AG09309 (cell line): ENCODE data around the gene GPR37.

Source experiments
- DNase-seq: peaks from one replicate; pipeline ENCODE4 v3.0.0-alpha.2; 2010; ENCODE audit warnings: low read depth
- H3K4me3 ChIP-seq: 2 replicates; pipeline ENCODE4 v1.5.1; 2011; ENCODE audit warnings: mild to moderate bottlenecking, low read depth, low read length, moderate library complexity; ENCODE audit not compliant: control insufficient read depth
- CTCF ChIP-seq: IDR thresholded peaks from 2 replicates; pipeline ENCODE4 v1.5.1; 2011; ENCODE audit warnings: mild to moderate bottlenecking, low read depth, low read length, inconsistent platforms; ENCODE audit not compliant: insufficient read depth, control insufficient read depth; ENCODE audit errors: missing control alignments

Gene GPR37

DNA sequence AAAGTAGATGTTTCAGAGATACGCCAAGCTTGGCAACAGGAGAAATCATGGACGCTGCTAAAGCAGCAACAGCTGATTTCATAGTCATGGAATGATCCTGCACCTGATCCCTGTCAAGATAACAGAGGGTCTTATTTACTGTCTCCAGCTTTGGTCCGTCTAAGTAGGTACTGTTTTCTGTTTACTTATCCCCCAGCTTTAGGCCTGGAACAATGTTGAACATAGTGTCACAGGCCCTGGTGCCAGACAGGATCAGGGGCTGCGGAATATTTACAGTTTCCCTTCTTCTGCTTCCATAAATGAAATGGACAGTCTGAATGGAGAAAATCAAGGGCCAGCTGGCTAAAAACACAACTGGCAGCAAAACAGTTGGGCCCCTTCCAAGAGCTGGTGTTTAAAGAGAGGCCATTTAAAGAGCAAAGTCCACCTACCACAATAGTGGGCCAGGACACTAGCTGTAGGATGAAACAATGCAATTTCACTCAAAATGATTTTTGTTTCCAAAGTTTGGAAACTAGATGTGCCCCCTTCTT lies 2.9 kb downstream of the GPR37 start:
- H3K4me3 ChIP-seq, result no peak overlapping the region
- TF ChIP-seq CTCF, result no peak
- DNase-seq, result no peak

DNA sequence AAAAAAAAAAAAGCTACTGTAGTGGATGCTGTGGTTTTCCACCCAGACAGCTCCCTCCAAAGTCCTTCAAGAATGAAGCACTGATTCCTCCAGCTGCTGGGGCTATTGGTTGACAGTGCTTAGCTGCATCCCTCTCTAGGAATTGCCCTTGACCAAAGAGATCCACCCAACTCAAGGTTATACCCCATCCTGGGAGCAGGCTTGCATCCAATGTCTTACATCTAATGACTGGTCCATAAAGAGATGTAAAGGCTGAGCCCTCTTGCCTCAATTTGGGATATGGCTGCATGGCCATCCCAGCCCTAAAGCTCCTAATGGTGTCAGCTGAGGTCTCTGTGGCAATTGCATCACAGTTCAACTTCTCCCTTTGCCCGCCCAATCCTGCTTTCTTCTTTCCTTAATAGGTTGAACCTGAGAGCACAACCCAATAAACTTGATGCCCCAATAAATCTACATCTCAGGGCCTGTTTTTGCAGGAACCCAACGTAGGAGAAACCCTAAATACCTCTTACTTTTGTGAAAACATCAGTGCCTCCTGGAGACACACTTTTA lies 4.4 kb downstream of the GPR37 start:
- no peak overlapping the region for H3K4me3 ChIP-seq
- TF ChIP-seq CTCF, result no peak
- no peak for DNase-seq

GRCh38 chr7:124758327-124758726 lies 7.3 kb downstream of the GPR37 start:
- H3K4me3 ChIP-seq, result no peak overlapping the region
- no peak for TF ChIP-seq CTCF
- DNase-seq, result no peak

DNA sequence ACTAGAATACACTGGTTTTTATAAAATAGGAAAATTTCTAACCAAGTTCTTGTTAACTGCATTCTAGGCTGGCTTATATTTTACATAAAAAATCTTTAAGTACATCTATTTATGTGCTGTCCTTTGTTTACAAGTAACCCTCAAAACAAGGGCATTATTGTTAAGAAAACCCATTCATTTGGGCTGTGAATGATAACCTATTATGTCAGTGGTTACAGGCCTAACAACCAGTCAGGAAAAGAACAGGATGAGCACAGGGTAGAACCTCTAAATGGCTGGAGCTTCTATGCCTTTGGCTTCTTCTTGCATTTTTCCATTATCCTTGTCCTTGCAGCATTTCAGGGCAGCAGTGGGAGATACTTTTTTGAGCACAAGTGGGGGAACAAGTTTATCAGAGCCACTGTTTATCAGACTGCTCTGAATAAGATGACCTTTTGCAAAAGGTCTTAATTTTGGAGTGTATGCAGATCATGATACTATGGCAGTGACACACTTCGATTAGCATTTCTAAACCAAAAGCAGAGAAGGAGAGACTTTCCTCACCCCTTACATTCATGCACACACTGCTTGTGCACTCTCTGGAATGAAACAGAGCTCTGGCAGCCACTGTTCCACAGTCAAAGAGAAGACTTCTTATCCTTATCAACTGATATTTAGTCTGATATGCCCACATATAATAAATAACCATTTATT lies 10.9 kb downstream of the GPR37 start:
- no peak for DNase-seq
- no peak for TF ChIP-seq CTCF
- H3K4me3 ChIP-seq, result no peak overlapping the region

DNA sequence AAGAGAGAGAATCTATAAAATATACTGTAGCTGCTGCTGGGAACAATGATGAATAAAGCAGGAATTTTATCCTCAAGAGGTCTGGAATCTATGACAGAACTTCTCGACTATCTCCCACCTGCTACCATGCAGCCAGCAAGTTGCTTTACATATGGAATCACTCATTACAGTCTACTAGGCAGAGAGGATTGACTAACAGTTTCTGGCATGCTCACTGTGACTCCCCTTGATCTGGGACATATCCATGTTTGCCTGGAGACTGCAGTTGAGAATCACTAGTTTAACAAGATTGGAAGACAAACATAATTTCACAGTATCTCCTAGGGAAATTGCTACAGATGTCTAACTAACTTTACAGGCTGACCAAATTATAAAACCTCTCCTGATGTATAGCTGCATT lies 13.3 kb downstream of the GPR37 start:
- no peak for DNase-seq
- H3K4me3 ChIP-seq, result no peak overlapping the region
- no peak for TF ChIP-seq CTCF

DNA sequence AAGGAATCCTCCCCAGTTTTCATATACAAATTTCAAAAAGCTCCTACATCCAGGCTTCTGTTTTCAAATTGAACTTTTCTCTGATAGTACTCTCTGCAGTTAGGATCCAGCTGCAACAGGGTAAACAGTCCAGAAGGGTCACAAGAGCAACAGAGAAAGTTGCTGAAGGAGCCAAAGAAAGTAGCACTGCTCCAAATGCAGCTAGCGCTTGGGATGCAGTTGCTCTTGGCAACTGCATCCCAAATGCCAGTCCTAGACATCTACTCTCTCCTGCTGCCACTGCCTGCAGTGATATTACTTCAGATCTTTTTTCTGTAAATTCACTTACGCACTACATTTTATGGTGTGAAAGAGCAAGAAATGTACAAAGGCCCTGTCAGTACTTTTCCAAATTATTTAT lies 14.6 kb downstream of the GPR37 start:
- no peak for TF ChIP-seq CTCF
- DNase-seq, result no peak
- no peak overlapping the region for H3K4me3 ChIP-seq
